B cell (primary cell): ENCODE data around the gene RGS7. TPM values are rescaled to one million over a fixed set of nuclear protein-coding genes. Genes with fewer than 3 reads are reported as not detected.

Source experiments
- ATAC-seq: fragments of 200-7000 bp; cut with Tn5 transposase; one replicate; pipeline ENCODE4 v1.10.0; 2021; ENCODE audit warnings: low read depth, mild to moderate bottlenecking, moderate number of reproducible peaks, moderate library complexity
- CTCF ChIA-PET: fragments of 350-600 bp; sonication (Branson Sonifier 250); formaldehyde crosslinking; loops from one replicate; lab custom pipeline; 2021; ENCODE audit warnings: antibody characterized with exemption, inconsistent platforms; lab: Charles Lee
- POLR2A ChIA-PET: fragments of 350-600 bp; sonication (Branson Sonifier 250); formaldehyde crosslinking; loops from one replicate; lab custom pipeline; 2021; ENCODE audit warnings: antibody characterized with exemption; lab: Charles Lee
- DNase-seq: peaks from one replicate; pipeline ENCODE4 v3.0.0; 2013
- H2AFZ ChIP-seq: 2 replicates; pipeline ENCODE4 v1.6.1; 2012; ENCODE audit warnings: mild to moderate bottlenecking, low read depth, low read length; ENCODE audit not compliant: insufficient read depth, poor library complexity, severe bottlenecking
- H3K27ac ChIP-seq, 2 donors: 1 replicate in 1 of 2; 2 replicates in 1 of 2; pipeline ENCODE4 v1.5.1; 2012 to 2013; ENCODE audit warnings: low read length in 2 of 2, mild to moderate bottlenecking in 2 of 2, moderate library complexity in 1 of 2
- H3K27me3 ChIP-seq, 4 experiments: fragments of 200-600 bp in 1 of 4; sonication (generic) in 1 of 4; replicated peaks in 1 of 4; 1 replicate in 2 of 4; 2 replicates in 2 of 4; pipeline versions ENCODE4 v1.6.1 to v1.7.0; 2013 to 2016; ENCODE audit warnings: low read length in 3 of 4, mild to moderate bottlenecking in 2 of 4, mixed read lengths in 1 of 4, moderate library complexity in 1 of 4; ENCODE audit not compliant: insufficient read depth in 4 of 4, control insufficient read depth in 3 of 4; ENCODE audit errors: control extremely low read depth in 1 of 4
- H3K36me3 ChIP-seq, 2 experiments: replicated peaks in 1 of 2; 1 replicate in 1 of 2; 2 replicates in 1 of 2; pipeline versions ENCODE4 v1.6.1 to v1.7.1; 2013; ENCODE audit warnings: low read length in 1 of 2; ENCODE audit not compliant: insufficient read depth in 2 of 2, control insufficient read depth in 1 of 2; ENCODE audit errors: control extremely low read depth in 1 of 2, extremely low read depth in 1 of 2
- H3K4me1 ChIP-seq, 2 donors: fragments of 200-600 bp in 1 of 2; sonication (generic) in 1 of 2; 1 replicate in 1 of 2; 2 replicates in 1 of 2; pipeline versions ENCODE4 v1.5.1 to v1.6.1; 2013 to 2017; ENCODE audit warnings: low read length in 2 of 2; ENCODE audit not compliant: control insufficient read depth in 2 of 2, insufficient read depth in 2 of 2
- H3K4me2 ChIP-seq: replicated peaks from 2 replicates; pipeline ENCODE3; 2012; ENCODE audit warnings: mild to moderate bottlenecking, low read depth, low read length; ENCODE audit not compliant: poor library complexity, severe bottlenecking
- H3K4me3 ChIP-seq, 5 experiments: fragments of 200-600 bp in 1 of 5; sonication (generic) in 1 of 5; 1 replicate in 3 of 5; 2 replicates in 2 of 5; pipeline versions ENCODE4 v1.5.1 to v1.7.0; 2011 to 2016; ENCODE audit warnings: low read length in 4 of 5, mild to moderate bottlenecking in 4 of 5, low read depth in 2 of 5, control low read depth in 1 of 5, moderate library complexity in 1 of 5; ENCODE audit not compliant: insufficient read depth in 1 of 5; ENCODE audit errors: control extremely low read depth in 1 of 5, extremely low read depth in 1 of 5
- H3K79me2 ChIP-seq: fragments of 200-600 bp; sonication (generic); one replicate; pipeline ENCODE4 v1.6.0; 2016; ENCODE audit warnings: low read length; ENCODE audit not compliant: control insufficient read depth, insufficient read depth
- H3K9ac ChIP-seq: fragments of 200-600 bp; sonication (generic); 2 replicates; pipeline ENCODE4 v1.6.1; 2017; ENCODE audit warnings: mild to moderate bottlenecking, low read length, moderate library complexity
- H3K9me3 ChIP-seq, 3 donors: one replicate each; pipeline versions ENCODE4 v1.6.1 to v1.7.1; 2013; ENCODE audit warnings: low read length in 2 of 3; ENCODE audit not compliant: control insufficient read depth in 2 of 3, insufficient read depth in 1 of 3; ENCODE audit errors: control extremely low read depth in 1 of 3
- H4K20me1 ChIP-seq: 2 replicates; pipeline ENCODE4 v1.6.0; 2012; ENCODE audit warnings: mild to moderate bottlenecking, low read length; ENCODE audit not compliant: insufficient read depth, control insufficient read depth, poor library complexity, severe bottlenecking
- H3K27ac Mint-ChIP-seq: one replicate; pipeline ENCODE4 v1.8.0; 2021; ENCODE audit warnings: mixed read lengths
- H3K27me3 Mint-ChIP-seq: one replicate; pipeline ENCODE4 v1.8.0; 2021; ENCODE audit warnings: mixed read lengths
- H3K4me1 Mint-ChIP-seq: one replicate; pipeline ENCODE4 v1.8.0; 2021; ENCODE audit warnings: mixed read lengths
- H3K4me3 Mint-ChIP-seq: one replicate; pipeline ENCODE4 v1.8.0; 2021; ENCODE audit warnings: mixed read lengths
- H3K9me3 Mint-ChIP-seq: one replicate; pipeline ENCODE4 v1.8.0; 2022; ENCODE audit warnings: mixed read lengths; ENCODE audit not compliant: insufficient read depth
- EZH2 ChIP-seq: IDR thresholded peaks from 2 replicates; pipeline ENCODE4 v1.6.1; 2012; ENCODE audit warnings: borderline replicate concordance, low read depth, mild to moderate bottlenecking, moderate library complexity, low read length; ENCODE audit not compliant: insufficient read depth, poor library complexity, severe bottlenecking
- WGBS: methylation state at CpG from one replicate; pipeline ENCODE4 v1.1.5; 2013; ENCODE audit warnings: missing lambda C conversion rate; ENCODE audit not compliant: insufficient coverage; 5-methylcytosine and 5-hydroxymethylcytosine counted together
- intact Hi-C: fragments of 100-400 bp; cut with micrococcal nuclease; formaldehyde crosslinking; loops from one replicate; pipeline ENCODE4 v1.10.0; 2022
- polyA plus RNA-seq: library from polyadenylated mRNA; depleted of rRNA; stranded (reverse); fragments of >200 nt; gene quantifications from 2 replicates; pipeline ENCODE4 v1.2.3, GENCODE V29; 2012
- total RNA-seq, 2 donors: library from RNA; stranded (reverse); fragments of 120-200 nt in 1 of 2; gene quantifications; 1 replicate in 1 of 2; 2 replicates in 1 of 2; pipeline versions ENCODE4 v1.2.3 to v1.2.4, GENCODE V29; 2013 to 2022
- TF ChIP-seq, protein P1 (sequence below): fragments of 200-600 bp; IDR thresholded peaks from one replicate; pipeline ENCODE4 v1.8.0; 2022; ENCODE audit warnings: antibody characterized with exemption, mild to moderate bottlenecking

The RGS7 gene
- total and polyA plus RNA-seq, 2 donors (not counting 1 experiment from before 2014, with no cell fraction given), result 0.15 to 1.8 TPM

DNA sequence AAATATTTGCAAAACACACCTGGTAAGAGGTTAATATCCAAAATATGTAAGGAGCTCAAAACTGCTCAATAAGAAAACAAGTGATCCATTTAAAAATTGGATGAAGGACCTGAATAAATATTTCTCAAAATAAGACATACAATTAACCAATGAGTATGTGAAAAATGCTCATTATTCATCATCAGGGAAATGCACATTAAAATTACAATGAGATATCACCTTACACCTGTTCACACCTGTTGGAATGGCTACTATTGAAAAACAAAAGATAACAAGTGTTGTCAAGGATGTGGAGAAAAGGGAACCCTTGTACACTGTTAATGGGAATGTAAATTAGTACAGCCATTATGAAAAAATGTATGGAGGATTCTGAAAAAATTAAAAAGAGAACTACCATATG is 609.1 kb downstream of the RGS7 start:
- H3K27ac Mint-ChIP-seq, result no peak overlapping the region
- ChIA-PET POLR2A (no interaction called here), CTCF (no interaction called here)
- Histone ChIP-seq H3K9me3 (no peaks in the 10 kb centered on the region), H3K9ac (no peak overlapping the region), H3K27me3 (no peaks in the 10 kb centered on the region), H3K36me3 (no peaks in the 10 kb centered on the region), H4K20me1 (no peaks in the 10 kb centered on the region), H3K27ac (no peak overlapping the region), H3K4me3 (no peak overlapping the region), H3K4me2 (no peak overlapping the region), H3K4me1 (no peaks in the 10 kb centered on the region), H2AFZ (no peak overlapping the region), H3K79me2 (no peaks in the 10 kb centered on the region)
- H3K9me3 Mint-ChIP-seq, result no peaks in the 10 kb centered on the region
- H3K4me1 Mint-ChIP-seq, result no peaks in the 10 kb centered on the region
- intact Hi-C loops, result no loop called here
- DNase-seq (no peak), ATAC-seq (no peak)
- no peak overlapping the region for H3K4me3 Mint-ChIP-seq
- H3K27me3 Mint-ChIP-seq, result no peaks in the 10 kb centered on the region
- TF ChIP-seq, protein P1, sequence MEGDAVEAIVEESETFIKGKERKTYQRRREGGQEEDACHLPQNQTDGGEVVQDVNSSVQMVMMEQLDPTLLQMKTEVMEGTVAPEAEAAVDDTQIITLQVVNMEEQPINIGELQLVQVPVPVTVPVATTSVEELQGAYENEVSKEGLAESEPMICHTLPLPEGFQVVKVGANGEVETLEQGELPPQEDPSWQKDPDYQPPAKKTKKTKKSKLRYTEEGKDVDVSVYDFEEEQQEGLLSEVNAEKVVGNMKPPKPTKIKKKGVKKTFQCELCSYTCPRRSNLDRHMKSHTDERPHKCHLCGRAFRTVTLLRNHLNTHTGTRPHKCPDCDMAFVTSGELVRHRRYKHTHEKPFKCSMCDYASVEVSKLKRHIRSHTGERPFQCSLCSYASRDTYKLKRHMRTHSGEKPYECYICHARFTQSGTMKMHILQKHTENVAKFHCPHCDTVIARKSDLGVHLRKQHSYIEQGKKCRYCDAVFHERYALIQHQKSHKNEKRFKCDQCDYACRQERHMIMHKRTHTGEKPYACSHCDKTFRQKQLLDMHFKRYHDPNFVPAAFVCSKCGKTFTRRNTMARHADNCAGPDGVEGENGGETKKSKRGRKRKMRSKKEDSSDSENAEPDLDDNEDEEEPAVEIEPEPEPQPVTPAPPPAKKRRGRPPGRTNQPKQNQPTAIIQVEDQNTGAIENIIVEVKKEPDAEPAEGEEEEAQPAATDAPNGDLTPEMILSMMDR, result no peak
- TF ChIP-seq EZH2, result no peak

DNA sequence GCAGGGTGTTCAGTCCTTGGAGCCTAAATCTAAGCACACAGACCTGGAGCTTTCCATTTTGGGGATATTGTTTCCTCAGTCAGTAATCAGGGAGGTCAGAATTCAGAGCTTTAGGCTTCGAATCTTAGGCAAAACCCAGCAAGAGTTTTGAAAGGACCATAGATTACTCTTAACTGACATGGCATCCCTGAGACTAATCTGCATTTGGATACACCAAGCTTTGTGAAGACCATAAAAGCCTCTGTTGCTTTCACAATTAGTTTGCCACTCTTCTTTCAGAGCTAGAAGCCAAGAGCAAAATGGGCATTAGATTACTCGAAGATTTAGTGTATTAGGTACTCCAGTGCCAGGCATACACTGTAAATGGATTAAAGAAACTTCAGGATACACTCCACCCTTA is 613.3 kb downstream of the RGS7 start:
- Histone ChIP-seq H3K9me3 (no peaks in the 10 kb centered on the region), H3K4me3 (no peak overlapping the region), H3K79me2 (no peaks in the 10 kb centered on the region), H3K4me2 (no peak overlapping the region), H2AFZ (no peak overlapping the region), H3K4me1 (no peaks in the 10 kb centered on the region), H3K9ac (no peak overlapping the region), H3K36me3 (no peaks in the 10 kb centered on the region), H4K20me1 (no peaks in the 10 kb centered on the region), H3K27ac (no peak overlapping the region), H3K27me3 (no peaks in the 10 kb centered on the region)
- TF ChIP-seq, protein P1, result no peak
- no peak for TF ChIP-seq EZH2
- ATAC-seq, result no peak
- H3K27ac Mint-ChIP-seq, result no peak overlapping the region
- intact Hi-C loops, result no loop called here
- ChIA-PET CTCF (interaction anchor here (1.2 kb wide), 1 partner anchor 11 kb away, joined by 4 read pairs; no protein-coding TSS in a partner anchor), POLR2A (no interaction called here)
- WGBS, result 75% methylated on average over 1 of the region's 2 CpGs
- no peak for DNase-seq
- no peaks in the 10 kb centered on the region for H3K9me3 Mint-ChIP-seq
- H3K4me1 Mint-ChIP-seq, result no peaks in the 10 kb centered on the region
- no peaks in the 10 kb centered on the region for H3K27me3 Mint-ChIP-seq
- no peak overlapping the region for H3K4me3 Mint-ChIP-seq
